K562 (cell line): ENCODE results near the gene PTPMT1. TPM values are rescaled to one million over a fixed set of nuclear protein-coding genes. Genes with fewer than 3 reads are reported as not detected.
A peak's percentile ranks its signal among the peaks of the same experiment; 100 is the strongest.

Experiments
- ATAC-seq: fragments of 200-7000 bp; cut with Tn5 transposase; 3 replicates; pipeline ENCODE4 v1.9.1; 2020; ENCODE audit warnings: moderate library complexity
- BruUV-seq: library from RNA; stranded (reverse); fragments of 400-500 nt; replicated peaks from 2 replicates; lab custom pipeline; 2021; lab: Mats Ljungman, UMichigan
- CTCF ChIA-PET: fragments of 300-600 bp; formaldehyde crosslinking; extraction: SDS; loops from one replicate; lab custom pipeline; 2021; ENCODE audit warnings: low intra/inter-chr PET ratio; lab: Yijun Ruan, JAX
- POLR2A ChIA-PET: fragments of 300-600, 350-650 bp; sonication (Branson Sonifier 250); formaldehyde crosslinking; extraction: SDS; loops from one replicate; lab custom pipeline; 2021; ENCODE audit warnings: antibody characterized with exemption, inconsistent platforms; lab: Yijun Ruan, JAX
- DNase-seq, 4 experiments: peaks; one replicate each; pipeline versions ENCODE4 v3.0.0 to v3.0.0-alpha.2; 2011 to 2018; ENCODE audit warnings: low spot score in 3 of 4, mixed read lengths in 3 of 4; ENCODE audit errors: extremely low read depth in 1 of 4
- FAIRE-seq: peaks from 2 replicates; lab custom pipeline; 2011; peaks lifted over from hg19 to GRCh38; lab: Jason Lieb, UNC
- H2AFZ ChIP-seq: 2 replicates; pipeline ENCODE4 v1.6.0; 2011; ENCODE audit warnings: low read depth, low read length, control low read depth, inconsistent platforms
- H3K27ac ChIP-seq: fragments of 200-600 bp; 3 replicates; pipeline ENCODE4 v1.8.0; 2011; ENCODE audit warnings: low read depth, mild to moderate bottlenecking, control low read depth, inconsistent platforms, low read length, moderate library complexity, mixed read lengths; ENCODE audit errors: extremely low read depth
- H3K27me3 ChIP-seq, 2 experiments: fragments of 300-600 bp in 1 of 2; 2 replicates in 1 of 2; 3 replicates in 1 of 2; pipeline versions ENCODE4 v1.6.0 to v1.8.0; 2011; ENCODE audit warnings: inconsistent platforms in 2 of 2, low read length in 2 of 2, mild to moderate bottlenecking in 1 of 2, mixed read lengths in 1 of 2, moderate library complexity in 1 of 2; ENCODE audit not compliant: control insufficient read depth in 2 of 2, insufficient read depth in 2 of 2
- H3K36me3 ChIP-seq: fragments of 300-600 bp; 3 replicates; pipeline ENCODE4 v1.8.0; 2011; ENCODE audit warnings: mild to moderate bottlenecking, low read length, inconsistent platforms; ENCODE audit not compliant: control insufficient read depth, insufficient read depth
- H3K4me1 ChIP-seq, 2 experiments: fragments of 200-600 bp in 1 of 2; replicated peaks in 1 of 2; 2 replicates in 1 of 2; 3 replicates in 1 of 2; pipeline versions ENCODE4 v1.5.1 to v1.8.0; 2011; ENCODE audit warnings: inconsistent platforms in 2 of 2, low read length in 2 of 2, mild to moderate bottlenecking in 1 of 2, mixed read lengths in 1 of 2, moderate library complexity in 1 of 2; ENCODE audit not compliant: control insufficient read depth in 2 of 2, insufficient read depth in 2 of 2
- H3K4me2 ChIP-seq: 2 replicates; pipeline ENCODE4 v1.6.1; 2011; ENCODE audit warnings: low read length, control low read depth, inconsistent platforms, mixed read lengths; ENCODE audit not compliant: insufficient read depth
- H3K4me3 ChIP-seq: fragments of 200-600 bp; sonication (generic), shearing (Covaris generic); 2 replicates; pipeline ENCODE4 v1.5.1; 2016; ENCODE audit warnings: control low read depth, inconsistent platforms
- H3K79me2 ChIP-seq: fragments of 200-600 bp; 3 replicates; pipeline ENCODE4 v1.8.0; 2011; ENCODE audit warnings: low read length, inconsistent platforms; ENCODE audit not compliant: control insufficient read depth, insufficient read depth
- H3K9ac ChIP-seq, 2 experiments: 2 replicates each; pipeline versions ENCODE4 v1.6.0 to v1.6.1; 2011; ENCODE audit warnings: low read depth in 2 of 2, low read length in 2 of 2, control low read depth in 1 of 2, inconsistent platforms in 1 of 2, mild to moderate bottlenecking in 1 of 2, mixed read lengths in 1 of 2; ENCODE audit not compliant: insufficient read depth in 1 of 2
- H3K9me1 ChIP-seq: one replicate; pipeline ENCODE4 v1.6.0; 2011; ENCODE audit warnings: inconsistent platforms, mild to moderate bottlenecking, low read length, moderate library complexity; ENCODE audit not compliant: control insufficient read depth, insufficient read depth
- H3K9me3 ChIP-seq: replicated peaks from 2 replicates; pipeline ENCODE4 v1.5.1; 2011; ENCODE audit warnings: low read depth, low read length, inconsistent platforms; ENCODE audit not compliant: control insufficient read depth, insufficient read depth
- H4K20me1 ChIP-seq: replicated peaks from 2 replicates; pipeline ENCODE4 v1.6.1; 2011; ENCODE audit warnings: low read length, inconsistent platforms, mixed read lengths; ENCODE audit not compliant: control insufficient read depth, insufficient read depth
- BCOR ChIP-seq: fragments of 450-650 bp; IDR thresholded peaks from 2 replicates; pipeline ENCODE4 v1.6.1; 2016
- ZBTB7A ChIP-seq: IDR thresholded peaks from 2 replicates; pipeline ENCODE4 v1.6.1; 2011; ENCODE audit warnings: low read depth, mild to moderate bottlenecking, low read length, moderate library complexity, borderline replicate concordance; ENCODE audit not compliant: control insufficient read depth
- ZNF668 ChIP-seq: fragments of 250-450 bp; sonication (Bioruptor Pico); IDR thresholded peaks from 2 replicates; pipeline ENCODE4 v1.8.0; 2022; ENCODE audit warnings: mild to moderate bottlenecking, inconsistent platforms
- WGBS: fragments of 100-300 bp; shearing (Covaris generic); methylation state at CpG from one replicate; pipeline ENCODE4 v1.1.6; 2016; ENCODE audit warnings: low coverage, mixed read lengths; ENCODE audit not compliant: insufficient coverage; ENCODE audit errors: missing lambda C conversion rate; 5-methylcytosine and 5-hydroxymethylcytosine counted together
- in situ Hi-C: fragments of 300-500 bp; cut with MboI; formaldehyde crosslinking; loops from 4 replicates; pipeline ENCODE4 v1.15.0; 2018; ENCODE audit warnings: inconsistent platforms, mixed read lengths
- intact Hi-C: fragments of 100-400 bp; cut with micrococcal nuclease; formaldehyde crosslinking; loops from 2 replicates; pipeline ENCODE4 v1.14.2; 2022
- polyA plus RNA-seq, 8 experiments: library from polyadenylated mRNA; depleted of rRNA in 4 of 8; stranded (reverse) in 5 of 8; unstranded in 3 of 8; fragments of >200 nt; fragmentation: Nextera tagmentation in 2 of 8; fragmentation: Illumina TruSeq in 1 of 8; extraction: Ambion mirVana in 2 of 8; extraction: Trizol in 1 of 8; gene quantifications; 2 replicates each; pipeline versions ENCODE4 v1.2.1 to v1.2.3, GENCODE V29; 2011 to 2014; ENCODE audit warnings: inconsistent platforms in 1 of 8, missing spikeins in 1 of 8
- total RNA-seq, 7 experiments: library from RNA; depleted of rRNA in 6 of 7; stranded (reverse); fragments of >200 nt in 6 of 7; fragmentation: Illumina TruSeq in 2 of 7; extraction: Trizol in 2 of 7; gene quantifications; 2 replicates each; pipeline versions ENCODE4 v1.2.1 to v1.2.3, GENCODE V29; 2011 to 2021; ENCODE audit warnings: low replicate concordance in 1 of 7
- TF ChIP-seq, protein P1 (sequence below): fragments of 200-800 bp; sonication (Bioruptor generic); IDR thresholded peaks from 2 replicates; pipeline ENCODE4 v1.6.1; 2017; ENCODE audit warnings: missing genetic modification characterization, missing compliant biosample characterization

PTPMT1 gene
- total and polyA plus RNA-seq, 9 of the 15 experiments (the other 6 are each of a cell fraction or from before 2014, with no cell fraction given): 10.4 to 140 (median 67.2) TPM

DNA sequence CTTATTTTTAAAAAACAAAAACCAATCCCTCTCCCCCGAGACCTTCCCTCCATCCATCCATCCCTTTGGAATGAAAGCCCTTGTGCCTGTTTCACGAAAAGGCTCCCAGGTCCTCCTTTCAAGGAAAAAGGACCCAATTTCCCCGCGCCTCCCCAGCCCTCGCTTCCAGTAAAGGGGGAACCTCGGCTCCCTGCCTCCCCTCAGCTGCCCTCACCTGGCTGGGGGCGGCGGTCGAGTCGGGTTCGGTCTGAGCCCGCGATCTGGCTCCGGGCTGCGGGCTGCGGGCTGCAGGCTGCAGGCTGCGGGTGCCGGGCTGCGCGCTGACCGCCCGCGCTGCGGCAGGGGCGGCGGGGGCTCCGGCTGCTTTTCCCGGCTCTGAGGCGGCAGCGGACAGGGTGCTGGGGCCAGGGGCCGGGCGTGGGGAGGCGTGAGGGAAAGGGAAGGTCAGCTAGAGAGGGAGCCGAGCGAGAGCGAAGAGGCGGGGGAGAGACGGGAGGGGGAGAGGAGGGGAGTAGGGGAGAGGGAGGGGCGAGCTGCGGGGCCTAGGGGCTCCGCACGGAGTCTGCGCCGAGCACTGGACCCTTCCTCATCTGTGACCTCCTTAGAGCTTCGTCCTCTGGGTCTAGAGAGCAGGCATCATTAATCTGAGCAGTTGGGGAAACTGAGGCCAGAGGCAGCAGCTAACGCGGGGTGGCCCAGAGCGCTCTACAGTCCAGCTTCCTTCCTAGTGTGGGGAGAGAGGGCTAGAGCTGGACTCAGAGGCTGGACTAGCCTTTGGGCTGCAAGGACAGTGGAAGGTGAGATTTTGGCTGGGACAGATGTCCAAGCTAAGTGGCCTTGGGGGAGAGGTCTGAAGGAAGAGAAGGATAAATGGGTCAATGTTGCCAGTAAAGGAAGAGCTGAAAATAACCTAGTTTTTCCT lies 28.8 kb downstream of the PTPMT1 start, which contains the start of gene C1QTNF4:
Gene C1QTNF4 (minus strand): TSS at position 478 of the 922 bp plus-strand sequence. CDS start 3,601 bp downstream, outside the sequence.
- Histone ChIP-seq H3K9ac (no peak within 1 kb of the TSS), H3K9me3 (no peaks in the 10 kb centered on the region)
- POLR2A ChIA-PET: interaction anchor here (1.1 to 6.2 kb wide), 2 partner anchors 9 to 22 kb away, joined by 3 to 35 read pairs; partner anchors contain the start of gene FAM180B

More for the DNA sequence above, 28.8 kb downstream of the PTPMT1 start, which contains the start of gene C1QTNF4:
- Histone ChIP-seq H3K27me3 (peaks cover 24 to 35% of the 10 kb centered on the region in 2 experiments), H3K4me2 (no peak within 1 kb of the TSS), H3K9me1 (peaks cover 3% of the 10 kb centered on the region), H3K4me1 (peaks cover 0 to 13% of the 10 kb centered on the region in 2 experiments; a peak in 2 of 5 replicates), H3K79me2 (no peaks in the 10 kb centered on the region), H4K20me1 (no peaks in the 10 kb centered on the region), H3K4me3 (no peak within 1 kb of the TSS), H3K36me3 (no peaks in the 10 kb centered on the region)
- intact Hi-C loops: no loop called here
- in situ Hi-C loops: no loop called here
- BruUV-seq: no TSS peak
- WGBS: 9% methylated on average over 25 of the region's 48 CpGs
- CTCF ChIA-PET: no interaction called here
- no peak for DNase-seq
- no peak for TF ChIP-seq ZNF668 (CRISPR knock-in tag)
- 0 out of 2 replicates have a peak, but pooled peaks have one; percentile 39 for TF ChIP-seq ZBTB7A
- TF ChIP-seq, protein P1, sequence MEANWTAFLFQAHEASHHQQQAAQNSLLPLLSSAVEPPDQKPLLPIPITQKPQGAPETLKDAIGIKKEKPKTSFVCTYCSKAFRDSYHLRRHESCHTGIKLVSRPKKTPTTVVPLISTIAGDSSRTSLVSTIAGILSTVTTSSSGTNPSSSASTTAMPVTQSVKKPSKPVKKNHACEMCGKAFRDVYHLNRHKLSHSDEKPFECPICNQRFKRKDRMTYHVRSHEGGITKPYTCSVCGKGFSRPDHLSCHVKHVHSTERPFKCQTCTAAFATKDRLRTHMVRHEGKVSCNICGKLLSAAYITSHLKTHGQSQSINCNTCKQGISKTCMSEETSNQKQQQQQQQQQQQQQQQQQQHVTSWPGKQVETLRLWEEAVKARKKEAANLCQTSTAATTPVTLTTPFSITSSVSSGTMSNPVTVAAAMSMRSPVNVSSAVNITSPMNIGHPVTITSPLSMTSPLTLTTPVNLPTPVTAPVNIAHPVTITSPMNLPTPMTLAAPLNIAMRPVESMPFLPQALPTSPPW (CRISPR knock-in tag): peak; percentile 26; the same call in 1 of the 2 replicates
- TF ChIP-seq BCOR: peak; percentile 48; the same call in 1 of the 2 replicates
- TF ChIP-seq, all 486 proteins: peak for 3
- H2AFZ ChIP-seq: no peak within 1 kb of the TSS
- no peak within 1 kb of the TSS for H3K27ac ChIP-seq
- ATAC-seq (peak; percentile 34), FAIRE-seq (no peak)
